Osteocyte (in vitro differentiated cells): ENCODE results near the gene PIEZO1. TPM values are rescaled to one million over a fixed set of nuclear protein-coding genes. Genes with fewer than 3 reads are reported as not detected.

Experiments
- DNase-seq: peaks from one replicate; pipeline ENCODE4 v3.0.0; 2021; ENCODE audit warnings: mixed read lengths; ENCODE audit not compliant: unreplicated experiment; ENCODE audit errors: extremely low spot score
- H3K27ac Mint-ChIP-seq: one replicate; pipeline ENCODE4 v1.8.0; 2021; ENCODE audit warnings: mild to moderate bottlenecking, mixed read lengths; ENCODE audit not compliant: unreplicated experiment
- H3K27me3 Mint-ChIP-seq: one replicate; pipeline ENCODE4 v1.8.0; 2021; ENCODE audit warnings: mixed read lengths; ENCODE audit not compliant: unreplicated experiment
- H3K36me3 Mint-ChIP-seq: one replicate; pipeline ENCODE4 v1.8.0; 2021; ENCODE audit warnings: mixed read lengths; ENCODE audit not compliant: unreplicated experiment
- H3K4me1 Mint-ChIP-seq: one replicate; pipeline ENCODE4 v1.8.0; 2021; ENCODE audit warnings: mixed read lengths; ENCODE audit not compliant: unreplicated experiment
- H3K4me3 Mint-ChIP-seq: one replicate; pipeline ENCODE4 v1.8.0; 2021; ENCODE audit warnings: mild to moderate bottlenecking, moderate library complexity, mixed read lengths; ENCODE audit not compliant: unreplicated experiment
- H3K9me3 Mint-ChIP-seq: one replicate; pipeline ENCODE4 v1.8.0; 2021; ENCODE audit warnings: mixed read lengths; ENCODE audit not compliant: unreplicated experiment
- total RNA-seq: library from RNA; stranded (reverse); gene quantifications from 2 replicates; pipeline ENCODE4 v1.2.1, GENCODE V29; 2021
- TF ChIP-seq, protein P1 (sequence below): fragments of 200-600 bp; sonication (generic); IDR thresholded peaks from 2 replicates; pipeline ENCODE4 v1.5.0; 2021; ENCODE audit warnings: antibody characterized with exemption, mild to moderate bottlenecking, moderate library complexity

PIEZO1 gene
- total RNA-seq, 1 donor from 2014 or later = 165 TPM

DNA sequence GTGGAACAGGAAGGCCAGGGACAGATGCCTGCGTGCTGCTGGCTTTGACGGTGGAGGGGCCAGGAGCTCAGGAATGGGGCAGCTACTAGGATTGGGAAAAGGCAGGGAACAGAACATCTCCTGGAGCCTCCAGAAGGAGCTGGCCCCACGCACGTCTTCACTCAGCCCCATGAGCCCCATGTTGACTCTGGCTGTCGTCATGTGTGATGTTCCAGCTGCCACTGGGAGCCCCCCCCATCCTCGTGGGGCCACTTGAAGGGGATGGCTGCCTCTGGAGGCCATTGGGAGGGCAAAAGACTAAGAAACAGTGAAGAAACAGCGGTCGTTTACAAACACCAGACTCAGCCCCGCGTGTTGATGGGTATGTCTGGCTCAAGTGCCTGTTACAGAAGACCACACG is 45.2 kb upstream of the PIEZO1 start:
- Mint-ChIP-seq H3K4me1 (no peaks in the 10 kb centered on the region), H3K36me3 (peaks cover 2% of the 10 kb centered on the region), H3K27me3 (no peaks in the 10 kb centered on the region), H3K27ac (no peak overlapping the region), H3K9me3 (no peaks in the 10 kb centered on the region), H3K4me3 (no peak overlapping the region)
- TF ChIP-seq, protein P1, sequence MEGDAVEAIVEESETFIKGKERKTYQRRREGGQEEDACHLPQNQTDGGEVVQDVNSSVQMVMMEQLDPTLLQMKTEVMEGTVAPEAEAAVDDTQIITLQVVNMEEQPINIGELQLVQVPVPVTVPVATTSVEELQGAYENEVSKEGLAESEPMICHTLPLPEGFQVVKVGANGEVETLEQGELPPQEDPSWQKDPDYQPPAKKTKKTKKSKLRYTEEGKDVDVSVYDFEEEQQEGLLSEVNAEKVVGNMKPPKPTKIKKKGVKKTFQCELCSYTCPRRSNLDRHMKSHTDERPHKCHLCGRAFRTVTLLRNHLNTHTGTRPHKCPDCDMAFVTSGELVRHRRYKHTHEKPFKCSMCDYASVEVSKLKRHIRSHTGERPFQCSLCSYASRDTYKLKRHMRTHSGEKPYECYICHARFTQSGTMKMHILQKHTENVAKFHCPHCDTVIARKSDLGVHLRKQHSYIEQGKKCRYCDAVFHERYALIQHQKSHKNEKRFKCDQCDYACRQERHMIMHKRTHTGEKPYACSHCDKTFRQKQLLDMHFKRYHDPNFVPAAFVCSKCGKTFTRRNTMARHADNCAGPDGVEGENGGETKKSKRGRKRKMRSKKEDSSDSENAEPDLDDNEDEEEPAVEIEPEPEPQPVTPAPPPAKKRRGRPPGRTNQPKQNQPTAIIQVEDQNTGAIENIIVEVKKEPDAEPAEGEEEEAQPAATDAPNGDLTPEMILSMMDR = no peak
- no peak for DNase-seq

- Mint-ChIP-seq H3K4me3 (no peak overlapping the region), H3K4me1 (no peaks in the 10 kb centered on the region), H3K27me3 (no peaks in the 10 kb centered on the region), H3K36me3 (no peaks in the 10 kb centered on the region), H3K27ac (no peak overlapping the region), H3K9me3 (no peaks in the 10 kb centered on the region)
- TF ChIP-seq, protein P1 = no peak
- no peak for DNase-seq
Observed at GRCh38 chr16:88828711-88829110, 43.7 kb upstream of the PIEZO1 start.

DNA sequence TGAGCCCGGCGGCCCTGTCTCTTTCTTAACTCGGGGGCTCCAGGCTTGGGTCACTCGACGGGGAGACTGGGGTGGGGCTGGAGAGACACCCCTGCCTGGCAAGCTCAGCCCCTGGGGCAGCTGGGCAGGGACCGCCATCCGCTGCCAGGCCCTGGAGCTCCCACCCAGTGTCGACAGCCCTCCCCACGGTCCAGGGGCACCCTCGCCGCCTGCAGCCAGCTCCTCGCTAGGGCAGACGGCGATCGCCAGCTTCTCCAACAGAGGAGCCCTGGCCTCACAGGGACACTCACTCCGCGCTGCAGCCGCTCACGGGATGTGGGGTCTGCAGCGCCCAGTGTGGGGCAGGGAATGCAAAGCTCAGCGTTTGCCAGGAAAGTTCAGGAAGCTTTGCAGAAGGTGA is 42.7 kb upstream of the PIEZO1 start:
- Mint-ChIP-seq H3K4me3 (no peak overlapping the region), H3K27me3 (no peaks in the 10 kb centered on the region), H3K4me1 (no peaks in the 10 kb centered on the region), H3K27ac (no peak overlapping the region), H3K36me3 (peaks cover 2% of the 10 kb centered on the region), H3K9me3 (no peaks in the 10 kb centered on the region)
- no peak for DNase-seq
- TF ChIP-seq, protein P1 = no peak

- Mint-ChIP-seq H3K36me3 (peaks cover 5% of the 10 kb centered on the region), H3K9me3 (no peaks in the 10 kb centered on the region), H3K4me1 (no peaks in the 10 kb centered on the region), H3K4me3 (no peak overlapping the region), H3K27ac (no peak overlapping the region), H3K27me3 (no peaks in the 10 kb centered on the region)
- TF ChIP-seq, protein P1 = no peak
- DNase-seq = no peak
Observed at GRCh38 chr16:88826070-88826840, 41.2 kb upstream of the PIEZO1 start.

DNA sequence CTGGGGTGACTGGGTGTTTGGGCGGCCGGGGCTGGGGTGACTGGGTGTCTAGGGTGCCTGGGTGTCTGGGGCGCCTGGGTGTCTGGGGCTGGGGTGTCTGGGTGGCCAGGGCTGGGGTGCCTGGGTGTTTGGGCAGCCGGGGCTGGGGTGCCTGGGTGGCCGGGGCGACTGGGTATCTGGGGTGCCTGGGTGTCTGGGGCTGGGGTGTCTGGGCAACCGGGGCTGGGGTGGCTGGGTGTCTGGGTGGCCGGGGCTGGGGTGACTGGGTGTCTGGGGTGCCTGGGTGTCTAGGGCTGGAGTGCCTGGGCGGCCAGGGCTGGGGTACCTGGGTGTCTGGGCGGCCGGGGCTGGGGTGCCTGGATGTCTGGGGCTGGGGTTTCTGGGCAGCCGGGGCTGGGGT is 40.1 kb upstream of the PIEZO1 start:
- H3K27ac Mint-ChIP-seq = no peak overlapping the region
- H3K9me3 Mint-ChIP-seq = no peaks in the 10 kb centered on the region
- H3K4me3 Mint-ChIP-seq = no peak overlapping the region
- H3K27me3 Mint-ChIP-seq = no peaks in the 10 kb centered on the region
- TF ChIP-seq, protein P1 = no peak
- H3K4me1 Mint-ChIP-seq = no peaks in the 10 kb centered on the region
- no peak for DNase-seq
- H3K36me3 Mint-ChIP-seq = peaks cover 5% of the 10 kb centered on the region
